ENCODE measurements around the gene CD2AP.

- TF ChIP-seq, protein P1, sequence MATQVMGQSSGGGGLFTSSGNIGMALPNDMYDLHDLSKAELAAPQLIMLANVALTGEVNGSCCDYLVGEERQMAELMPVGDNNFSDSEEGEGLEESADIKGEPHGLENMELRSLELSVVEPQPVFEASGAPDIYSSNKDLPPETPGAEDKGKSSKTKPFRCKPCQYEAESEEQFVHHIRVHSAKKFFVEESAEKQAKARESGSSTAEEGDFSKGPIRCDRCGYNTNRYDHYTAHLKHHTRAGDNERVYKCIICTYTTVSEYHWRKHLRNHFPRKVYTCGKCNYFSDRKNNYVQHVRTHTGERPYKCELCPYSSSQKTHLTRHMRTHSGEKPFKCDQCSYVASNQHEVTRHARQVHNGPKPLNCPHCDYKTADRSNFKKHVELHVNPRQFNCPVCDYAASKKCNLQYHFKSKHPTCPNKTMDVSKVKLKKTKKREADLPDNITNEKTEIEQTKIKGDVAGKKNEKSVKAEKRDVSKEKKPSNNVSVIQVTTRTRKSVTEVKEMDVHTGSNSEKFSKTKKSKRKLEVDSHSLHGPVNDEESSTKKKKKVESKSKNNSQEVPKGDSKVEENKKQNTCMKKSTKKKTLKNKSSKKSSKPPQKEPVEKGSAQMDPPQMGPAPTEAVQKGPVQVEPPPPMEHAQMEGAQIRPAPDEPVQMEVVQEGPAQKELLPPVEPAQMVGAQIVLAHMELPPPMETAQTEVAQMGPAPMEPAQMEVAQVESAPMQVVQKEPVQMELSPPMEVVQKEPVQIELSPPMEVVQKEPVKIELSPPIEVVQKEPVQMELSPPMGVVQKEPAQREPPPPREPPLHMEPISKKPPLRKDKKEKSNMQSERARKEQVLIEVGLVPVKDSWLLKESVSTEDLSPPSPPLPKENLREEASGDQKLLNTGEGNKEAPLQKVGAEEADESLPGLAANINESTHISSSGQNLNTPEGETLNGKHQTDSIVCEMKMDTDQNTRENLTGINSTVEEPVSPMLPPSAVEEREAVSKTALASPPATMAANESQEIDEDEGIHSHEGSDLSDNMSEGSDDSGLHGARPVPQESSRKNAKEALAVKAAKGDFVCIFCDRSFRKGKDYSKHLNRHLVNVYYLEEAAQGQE (IDR thresholded peaks at IDR 0.05; ENCODE audit: insufficient read depth in 1 of 2, low read depth in 2 of 2, low read length in 1 of 2) = no peak
- TF ChIP-seq, protein P2, sequence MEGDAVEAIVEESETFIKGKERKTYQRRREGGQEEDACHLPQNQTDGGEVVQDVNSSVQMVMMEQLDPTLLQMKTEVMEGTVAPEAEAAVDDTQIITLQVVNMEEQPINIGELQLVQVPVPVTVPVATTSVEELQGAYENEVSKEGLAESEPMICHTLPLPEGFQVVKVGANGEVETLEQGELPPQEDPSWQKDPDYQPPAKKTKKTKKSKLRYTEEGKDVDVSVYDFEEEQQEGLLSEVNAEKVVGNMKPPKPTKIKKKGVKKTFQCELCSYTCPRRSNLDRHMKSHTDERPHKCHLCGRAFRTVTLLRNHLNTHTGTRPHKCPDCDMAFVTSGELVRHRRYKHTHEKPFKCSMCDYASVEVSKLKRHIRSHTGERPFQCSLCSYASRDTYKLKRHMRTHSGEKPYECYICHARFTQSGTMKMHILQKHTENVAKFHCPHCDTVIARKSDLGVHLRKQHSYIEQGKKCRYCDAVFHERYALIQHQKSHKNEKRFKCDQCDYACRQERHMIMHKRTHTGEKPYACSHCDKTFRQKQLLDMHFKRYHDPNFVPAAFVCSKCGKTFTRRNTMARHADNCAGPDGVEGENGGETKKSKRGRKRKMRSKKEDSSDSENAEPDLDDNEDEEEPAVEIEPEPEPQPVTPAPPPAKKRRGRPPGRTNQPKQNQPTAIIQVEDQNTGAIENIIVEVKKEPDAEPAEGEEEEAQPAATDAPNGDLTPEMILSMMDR (IDR thresholded peaks at IDR 0.05) = no peak
Measured at GRCh38 chr6:47495207-47495606, 17.6 kb downstream of the CD2AP start.

Data from Panc1 (cell line).